Activated effector memory CD4-positive, alpha-beta T cell treated with anti-CD3 and anti-CD28 coated beads, Interleukin-2, amount 50 U/mL, for 16 hours (primary cell): ENCODE results near the gene OOSP4A.

Source experiments
- DNase-seq: peaks from one replicate; pipeline ENCODE4 v3.0.0-alpha.2; 2020

The OOSP4A gene

GRCh38 chr11:59963733-59964132, at the start of gene OOSP4A:
OOSP4A (plus strand) TSS chr11:59964033; CDS start chr11:59964033, 0 bp downstream.
- DNase-seq: no peak

GRCh38 chr11:59918480-59918879, 45.4 kb upstream of the OOSP4A start:
- DNase-seq: no peak

GRCh38 chr11:59918987-59919589, 44.7 kb upstream of the OOSP4A start:
- no peak for DNase-seq

GRCh38 chr11:59923813-59924212, 40.0 kb upstream of the OOSP4A start:
- DNase-seq: no peak

GRCh38 chr11:59931688-59932087, 32.1 kb upstream of the OOSP4A start:
- no peak for DNase-seq

GRCh38 chr11:59938132-59938531, 25.7 kb upstream of the OOSP4A start, which contains the start of gene OOSP1:
OOSP1 (plus strand) TSS chr11:59938432; CDS start chr11:59938455, 23 bp downstream.
- DNase-seq: no peak

GRCh38 chr11:59938718-59939117, 25.1 kb upstream of the OOSP4A start:
- no peak for DNase-seq

- no peak for DNase-seq
Observed at GRCh38 chr11:59939482-59939881, 24.4 kb upstream of the OOSP4A start.

- no peak for DNase-seq
Observed at GRCh38 chr11:59941091-59941490, 22.7 kb upstream of the OOSP4A start.

- DNase-seq: no peak
Observed at GRCh38 chr11:59943997-59944714, 19.7 kb upstream of the OOSP4A start.

GRCh38 chr11:59944720-59945119, 19.1 kb upstream of the OOSP4A start:
- no peak for DNase-seq

GRCh38 chr11:59953463-59954218, 10.2 kb upstream of the OOSP4A start:
- no peak for DNase-seq

- no peak for DNase-seq
Observed at GRCh38 chr11:59954219-59954847, 9.5 kb upstream of the OOSP4A start.

- no peak for DNase-seq
Observed at GRCh38 chr11:59957094-59957493, 6.7 kb upstream of the OOSP4A start.

GRCh38 chr11:59960502-59961381, 3.1 kb upstream of the OOSP4A start:
- DNase-seq: no peak

- no peak for DNase-seq
Observed at GRCh38 chr11:59962107-59962482, 1.7 kb upstream of the OOSP4A start.

- no peak for DNase-seq
Observed at GRCh38 chr11:59965424-59965823, 1.6 kb downstream of the OOSP4A start.

GRCh38 chr11:59966201-59966600, 2.4 kb downstream of the OOSP4A start:
- no peak for DNase-seq

GRCh38 chr11:59967677-59968394, 4.0 kb downstream of the OOSP4A start:
- DNase-seq: no peak

- DNase-seq: no peak
Observed at GRCh38 chr11:59968395-59968783, 4.6 kb downstream of the OOSP4A start.

- DNase-seq: no peak
Observed at GRCh38 chr11:59973097-59973496, 9.3 kb downstream of the OOSP4A start.
